ENCODE measurements around the gene HLA-DRB1. TPM values are rescaled to one million over a fixed set of nuclear protein-coding genes. Genes with fewer than 3 reads are reported as not detected.

Gene HLA-DRB1
- polyA plus RNA-seq (2013, experiment 1 of 2) = not detected
- polyA plus RNA-seq (2013, experiment 2 of 2) = not detected

DNA sequence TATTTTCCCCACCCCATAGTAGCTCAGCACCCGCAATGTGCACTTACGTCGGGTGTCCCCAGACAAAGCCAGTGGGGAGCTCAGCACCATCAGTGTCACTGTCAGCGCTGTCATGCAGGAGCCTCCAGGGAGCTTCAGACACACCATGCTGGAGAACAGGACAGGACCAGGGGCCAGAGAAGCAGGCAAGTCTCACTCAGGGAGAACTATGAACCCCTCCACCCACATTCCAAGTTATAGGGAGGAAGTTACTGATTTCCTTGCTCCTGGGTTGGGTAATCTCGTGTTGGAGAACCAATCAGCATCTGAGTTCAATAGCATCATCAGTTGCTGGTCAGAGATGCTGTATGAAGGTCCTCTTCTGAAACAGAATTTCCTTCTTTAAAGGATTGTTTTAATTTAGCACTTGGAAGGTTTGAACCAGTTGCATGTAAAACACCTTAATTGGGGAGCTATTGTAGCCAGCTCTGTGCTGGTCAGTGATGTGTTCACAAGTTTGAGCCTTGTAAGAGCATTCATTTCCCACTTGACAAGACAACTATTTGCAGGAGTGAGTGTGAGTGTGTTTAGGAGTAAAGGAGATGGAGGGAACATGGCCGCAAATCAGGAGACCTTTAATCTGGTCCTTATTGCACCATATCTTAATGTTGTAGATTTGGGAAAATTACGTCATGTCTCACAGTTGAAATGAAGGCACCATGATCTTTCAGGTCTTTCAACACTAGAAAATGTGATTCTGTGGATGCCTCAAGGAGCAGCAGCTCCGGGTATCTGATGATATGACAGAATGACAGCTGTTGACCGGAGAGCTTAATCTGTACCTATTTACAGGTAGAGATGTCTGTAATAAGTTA is at the start of gene HLA-DRB1:
HLA-DRB1 (minus strand) TSS at position 253 of the 854 bp plus-strand sequence; CDS start at position 147, 106 bp downstream.
- peak; percentile 32 for DNase-seq
- no peak within 1 kb of the TSS for H3K4me2 ChIP-seq (ENCODE audit: low read length, poor library complexity, severe bottlenecking)
- H2BK12ac ChIP-seq (ENCODE audit: low read length in 2 of 2) = no peak within 1 kb of the TSS
- no peak within 1 kb of the TSS for H3K23ac ChIP-seq (ENCODE audit: low read length in 2 of 2)
- H2AFZ ChIP-seq (ENCODE audit: low read depth, low read length) = no peak within 1 kb of the TSS
- H3K4ac ChIP-seq (ENCODE audit: low read depth in 1 of 2, low read length in 2 of 2) = no peak within 1 kb of the TSS
- H2BK15ac ChIP-seq (ENCODE audit: low read depth, poor library complexity, severe bottlenecking) = no peak within 1 kb of the TSS
- H4K8ac ChIP-seq (ENCODE audit: low read length) = no peak within 1 kb of the TSS
- H3K27me3 ChIP-seq (ENCODE audit: control insufficient read depth in 1 of 2, insufficient read depth in 1 of 2, low read length in 2 of 2) = no peaks in the 10 kb centered on the region
- no peaks in the 10 kb centered on the region for H3K9me3 ChIP-seq (ENCODE audit: control insufficient read depth, low read length)
- H3K4me1 ChIP-seq (ENCODE audit: control insufficient read depth, insufficient read depth, low read depth, low read length) = peaks cover 1% of the 10 kb centered on the region
- H3K9ac ChIP-seq (ENCODE audit: low read length) = no peak within 1 kb of the TSS
- 56% methylated on average over 8 of the region's 9 CpGs for WGBS
- H2BK5ac ChIP-seq (ENCODE audit: low read depth, low read length, poor library complexity, severe bottlenecking) = no peak within 1 kb of the TSS
- no peak within 1 kb of the TSS for H3K14ac ChIP-seq (ENCODE audit: low read length in 2 of 2)
- H3K36me3 ChIP-seq (ENCODE audit: control insufficient read depth in 1 of 2, insufficient read depth in 2 of 2, low read depth in 1 of 2, low read length in 2 of 2) = no peaks in the 10 kb centered on the region
- H3K18ac ChIP-seq (ENCODE audit: low read depth in 1 of 2, low read length in 2 of 2) = no peak within 1 kb of the TSS
- no peak within 1 kb of the TSS for H4K91ac ChIP-seq (ENCODE audit: low read length)
- no peaks in the 10 kb centered on the region for H3K79me1 ChIP-seq (replicated peaks; ENCODE audit: low read length, poor library complexity, severe bottlenecking)
- peak within 1 kb of the TSS in 1 of 2 experiments; percentile 77 for H3K4me3 ChIP-seq (ENCODE audit: insufficient read depth in 1 of 2, low read depth in 1 of 2, low read length in 2 of 2)
- H3K27ac ChIP-seq (ENCODE audit: low read length, poor library complexity, severe bottlenecking) = no peak within 1 kb of the TSS
- H2AK5ac ChIP-seq (ENCODE audit: low read length, severe bottlenecking) = no peak within 1 kb of the TSS
- no peak within 1 kb of the TSS for H2BK120ac ChIP-seq (ENCODE audit: low read depth, low read length)

- no peak overlapping the region for H3K4me2 ChIP-seq (ENCODE audit: low read length, poor library complexity, severe bottlenecking)
- no peaks in the 10 kb centered on the region for H3K4me1 ChIP-seq (ENCODE audit: control insufficient read depth, insufficient read depth, low read depth, low read length)
- WGBS = 71% methylated on average over 8 of the region's 9 CpGs
- no peak overlapping the region for H2BK12ac ChIP-seq (ENCODE audit: low read length in 2 of 2)
- no peak overlapping the region for H4K8ac ChIP-seq (ENCODE audit: low read length)
- no peak overlapping the region for H4K91ac ChIP-seq (ENCODE audit: low read length)
- H3K18ac ChIP-seq (ENCODE audit: low read depth in 1 of 2, low read length in 2 of 2) = no peak overlapping the region
- no peak overlapping the region for H2AFZ ChIP-seq (ENCODE audit: low read depth, low read length)
- no peak overlapping the region for H3K14ac ChIP-seq (ENCODE audit: low read length in 2 of 2)
- H3K9me3 ChIP-seq (ENCODE audit: control insufficient read depth, low read length) = no peaks in the 10 kb centered on the region
- no peak overlapping the region for H3K27ac ChIP-seq (ENCODE audit: low read length, poor library complexity, severe bottlenecking)
- no peaks in the 10 kb centered on the region for H3K36me3 ChIP-seq (ENCODE audit: control insufficient read depth in 1 of 2, insufficient read depth in 2 of 2, low read depth in 1 of 2, low read length in 2 of 2)
- H2BK15ac ChIP-seq (ENCODE audit: low read depth, poor library complexity, severe bottlenecking) = no peak overlapping the region
- H2BK120ac ChIP-seq (ENCODE audit: low read depth, low read length) = no peak overlapping the region
- H3K4me3 ChIP-seq (ENCODE audit: insufficient read depth in 1 of 2, low read depth in 1 of 2, low read length in 2 of 2) = no peak overlapping the region
- H3K79me1 ChIP-seq (replicated peaks; ENCODE audit: low read length, poor library complexity, severe bottlenecking) = no peaks in the 10 kb centered on the region
- H2AK5ac ChIP-seq (ENCODE audit: low read length, severe bottlenecking) = no peak overlapping the region
- H2BK5ac ChIP-seq (ENCODE audit: low read depth, low read length, poor library complexity, severe bottlenecking) = no peak overlapping the region
- DNase-seq = no peak
- H3K9ac ChIP-seq (ENCODE audit: low read length) = no peak overlapping the region
- no peak overlapping the region for H3K23ac ChIP-seq (ENCODE audit: low read length in 2 of 2)
- H3K4ac ChIP-seq (ENCODE audit: low read depth in 1 of 2, low read length in 2 of 2) = no peak overlapping the region
- H3K27me3 ChIP-seq (ENCODE audit: control insufficient read depth in 1 of 2, insufficient read depth in 1 of 2, low read length in 2 of 2) = peaks cover 0 to 11% of the 10 kb centered on the region in 2 experiments
These were observed 49.0 kb upstream of the HLA-DRB1 start for GRCh38 chr6:32638532-32639219.

GRCh38 chr6:32637883-32638282 is 48.2 kb upstream of the HLA-DRB1 start:
- Histone ChIP-seq H3K27me3 (ENCODE audit: control insufficient read depth in 1 of 2, insufficient read depth in 1 of 2, low read length in 2 of 2) (peaks cover 0 to 11% of the 10 kb centered on the region in 2 experiments), H2BK12ac (ENCODE audit: low read length in 2 of 2) (no peak overlapping the region), H3K9me3 (ENCODE audit: control insufficient read depth, low read length) (no peaks in the 10 kb centered on the region), H3K14ac (ENCODE audit: low read length in 2 of 2) (no peak overlapping the region), H2AK5ac (ENCODE audit: low read length, severe bottlenecking) (no peak overlapping the region), H3K4ac (ENCODE audit: low read depth in 1 of 2, low read length in 2 of 2) (no peak overlapping the region), H3K4me2 (ENCODE audit: low read length, poor library complexity, severe bottlenecking) (no peak overlapping the region), H3K18ac (ENCODE audit: low read depth in 1 of 2, low read length in 2 of 2) (no peak overlapping the region), H2BK15ac (ENCODE audit: low read depth, poor library complexity, severe bottlenecking) (no peak overlapping the region), H3K4me1 (ENCODE audit: control insufficient read depth, insufficient read depth, low read depth, low read length) (no peaks in the 10 kb centered on the region), H4K8ac (ENCODE audit: low read length) (no peak overlapping the region), H3K4me3 (ENCODE audit: insufficient read depth in 1 of 2, low read depth in 1 of 2, low read length in 2 of 2) (no peak overlapping the region), H3K23ac (ENCODE audit: low read length in 2 of 2) (no peak overlapping the region), H3K36me3 (ENCODE audit: control insufficient read depth in 1 of 2, insufficient read depth in 2 of 2, low read depth in 1 of 2, low read length in 2 of 2) (no peaks in the 10 kb centered on the region), H3K9ac (ENCODE audit: low read length) (no peak overlapping the region), H3K79me1 (replicated peaks; ENCODE audit: low read length, poor library complexity, severe bottlenecking) (no peaks in the 10 kb centered on the region), H2AFZ (ENCODE audit: low read depth, low read length) (no peak overlapping the region), H3K27ac (ENCODE audit: low read length, poor library complexity, severe bottlenecking) (no peak overlapping the region), H4K91ac (ENCODE audit: low read length) (no peak overlapping the region), H2BK120ac (ENCODE audit: low read depth, low read length) (no peak overlapping the region), H2BK5ac (ENCODE audit: low read depth, low read length, poor library complexity, severe bottlenecking) (no peak overlapping the region)
- no CpG with 5 or more reads among the region's 3 CpGs for WGBS
- DNase-seq = no peak

- DNase-seq = no peak
- Histone ChIP-seq H3K9ac (ENCODE audit: low read length) (no peak within 1 kb of the TSS), H3K27ac (ENCODE audit: low read length, poor library complexity, severe bottlenecking) (no peak within 1 kb of the TSS), H3K27me3 (ENCODE audit: control insufficient read depth in 1 of 2, insufficient read depth in 1 of 2, low read length in 2 of 2) (peaks cover 0 to 11% of the 10 kb centered on the region in 2 experiments), H2BK12ac (ENCODE audit: low read length in 2 of 2) (no peak within 1 kb of the TSS), H2AK5ac (ENCODE audit: low read length, severe bottlenecking) (no peak within 1 kb of the TSS), H4K91ac (ENCODE audit: low read length) (no peak within 1 kb of the TSS), H3K36me3 (ENCODE audit: control insufficient read depth in 1 of 2, insufficient read depth in 2 of 2, low read depth in 1 of 2, low read length in 2 of 2) (no peaks in the 10 kb centered on the region), H3K18ac (ENCODE audit: low read depth in 1 of 2, low read length in 2 of 2) (no peak within 1 kb of the TSS), H3K4me1 (ENCODE audit: control insufficient read depth, insufficient read depth, low read depth, low read length) (no peaks in the 10 kb centered on the region), H3K9me3 (ENCODE audit: control insufficient read depth, low read length) (no peaks in the 10 kb centered on the region), H3K4me3 (ENCODE audit: insufficient read depth in 1 of 2, low read depth in 1 of 2, low read length in 2 of 2) (no peak within 1 kb of the TSS), H2BK15ac (ENCODE audit: low read depth, poor library complexity, severe bottlenecking) (no peak within 1 kb of the TSS), H3K79me1 (replicated peaks; ENCODE audit: low read length, poor library complexity, severe bottlenecking) (no peaks in the 10 kb centered on the region), H3K14ac (ENCODE audit: low read length in 2 of 2) (no peak within 1 kb of the TSS), H3K4ac (ENCODE audit: low read depth in 1 of 2, low read length in 2 of 2) (no peak within 1 kb of the TSS), H3K23ac (ENCODE audit: low read length in 2 of 2) (no peak within 1 kb of the TSS), H2BK5ac (ENCODE audit: low read depth, low read length, poor library complexity, severe bottlenecking) (no peak within 1 kb of the TSS), H3K4me2 (ENCODE audit: low read length, poor library complexity, severe bottlenecking) (no peak within 1 kb of the TSS), H2AFZ (ENCODE audit: low read depth, low read length) (no peak within 1 kb of the TSS), H4K8ac (ENCODE audit: low read length) (no peak within 1 kb of the TSS), H2BK120ac (ENCODE audit: low read depth, low read length) (no peak within 1 kb of the TSS)
- 40% methylated on average over 4 of the region's 7 CpGs for WGBS
These were observed 47.7 kb upstream of the HLA-DRB1 start, which contains the start of gene HLA-DQA1 for GRCh38 chr6:32637219-32637880. Gene HLA-DQA1, plus strand, starts transcription at chr6:32637406. Its CDS starts 53 bp downstream, at chr6:32637459.
